COLO668 (cell line): ENCODE data around the gene SMIM28.

Experiments
- DNase-seq: peaks from one replicate; lab custom pipeline; 2025; ENCODE audit not compliant: unreplicated experiment; lab: John Stamatoyannopoulos, UW

SMIM28 gene

DNA sequence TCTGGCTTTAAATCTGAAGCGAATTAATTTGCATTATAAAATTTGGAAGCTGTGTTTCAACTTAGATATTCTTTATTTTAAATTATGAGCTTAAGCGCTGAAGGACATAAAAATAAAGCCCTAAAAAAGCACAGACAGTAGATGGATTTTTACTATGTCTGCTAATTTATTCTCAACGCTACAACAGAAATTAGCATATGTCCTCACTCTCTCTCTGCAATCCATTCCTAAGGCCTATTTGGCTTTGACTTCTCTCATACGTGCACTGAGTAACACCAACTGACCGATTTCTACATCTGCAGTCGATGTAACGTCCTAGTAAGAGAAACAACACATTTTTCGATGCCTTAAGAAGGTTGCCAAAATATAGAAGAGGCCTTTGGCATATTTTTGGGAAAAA is 50.0 kb downstream of the SMIM28 start:
- no peak for DNase-seq

- DNase-seq, result no peak
Observed at GRCh38 chr6:138428944-138429598, 51.4 kb downstream of the SMIM28 start.

DNA sequence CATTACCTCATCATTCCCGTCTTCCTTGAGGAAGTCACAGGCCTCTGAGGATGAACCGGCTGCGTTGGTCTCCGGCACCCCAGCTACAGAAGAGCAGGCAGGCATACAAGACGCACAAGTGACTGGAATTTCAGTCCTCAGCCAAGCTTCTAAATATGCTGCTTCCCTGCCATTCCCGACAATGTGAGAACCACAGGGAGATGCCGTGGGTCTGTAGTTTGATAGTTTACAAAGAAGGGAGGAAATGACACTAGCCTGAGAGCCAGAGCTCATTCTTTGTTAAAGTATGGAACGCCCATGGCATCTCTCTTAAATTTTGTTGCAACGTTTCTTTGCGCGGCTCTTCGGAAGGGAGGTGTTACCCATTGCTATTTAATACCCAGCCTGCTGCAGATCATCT is 52.1 kb downstream of the SMIM28 start:
- no peak for DNase-seq

- no peak for DNase-seq
Observed at GRCh38 chr6:138430361-138431145, 52.8 kb downstream of the SMIM28 start.

GRCh38 chr6:138431256-138432062 is 53.8 kb downstream of the SMIM28 start:
- DNase-seq, result no peak

- no peak for DNase-seq
Observed at GRCh38 chr6:138432063-138432356, 54.3 kb downstream of the SMIM28 start.
